ENCODE results near the gene FHL2.

The FHL2 gene

DNA sequence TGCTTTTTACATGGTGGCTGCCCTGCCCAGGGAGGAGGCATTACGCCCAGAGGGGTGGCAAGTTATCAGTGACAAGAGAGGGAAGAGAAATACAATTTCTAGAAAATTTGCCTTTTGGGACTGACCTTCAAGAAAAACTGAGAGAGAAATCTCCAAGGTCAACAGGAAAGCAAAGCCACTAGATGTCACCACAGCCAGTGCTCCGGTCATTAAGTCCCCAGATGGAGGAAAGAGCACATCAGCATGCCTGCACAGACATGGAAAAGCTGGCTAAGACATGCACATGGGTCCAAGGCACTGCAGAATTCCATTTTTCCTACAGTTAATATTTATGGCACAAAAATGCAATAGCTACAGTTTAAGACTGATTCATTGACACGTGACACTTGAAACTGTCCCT, 21.0 kb downstream of the FHL2 start:
- DNase-seq = peak in 1 of 3 experiments; percentile 4

DNA sequence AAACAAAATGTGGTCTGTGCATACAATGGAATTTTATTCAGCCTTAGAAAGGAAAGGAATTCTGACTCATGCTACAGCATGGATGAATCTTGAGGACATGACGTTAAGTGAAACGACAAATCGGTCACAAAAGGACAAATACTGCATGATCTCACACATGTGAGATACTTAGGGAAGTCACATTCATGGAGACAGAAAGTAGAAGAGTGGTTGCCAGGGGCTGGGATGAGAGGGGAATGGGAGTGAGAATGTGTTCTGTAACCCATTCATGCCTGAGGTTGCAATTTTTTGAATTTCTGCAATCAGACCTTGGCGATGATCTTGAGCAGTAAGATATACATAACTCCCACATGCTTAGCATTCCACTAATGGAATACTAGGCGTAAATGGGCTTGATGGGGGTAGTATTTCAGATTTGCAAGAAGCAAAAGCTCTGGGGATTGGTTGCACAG, 22.0 kb downstream of the FHL2 start:
- no peak for DNase-seq

DNA sequence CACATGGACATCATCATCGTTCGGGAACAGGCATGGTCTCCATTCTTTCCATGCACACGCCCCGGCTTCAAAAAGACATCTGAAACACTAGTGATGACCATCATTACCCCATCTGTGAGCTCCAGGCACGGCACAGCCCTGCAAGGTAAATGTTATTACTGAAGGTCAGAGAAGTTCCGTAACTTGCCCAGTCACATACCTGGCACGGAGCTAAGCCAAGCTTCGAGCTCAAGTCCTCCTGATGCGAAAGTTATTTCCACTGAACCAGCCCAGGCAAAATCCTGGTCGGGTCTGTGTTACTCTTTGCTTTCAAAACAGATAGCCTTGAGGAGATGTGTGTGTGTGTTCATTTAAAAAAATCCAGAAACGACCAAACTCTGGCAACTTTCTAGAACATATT, 22.8 kb downstream of the FHL2 start:
- no peak for DNase-seq

DNA sequence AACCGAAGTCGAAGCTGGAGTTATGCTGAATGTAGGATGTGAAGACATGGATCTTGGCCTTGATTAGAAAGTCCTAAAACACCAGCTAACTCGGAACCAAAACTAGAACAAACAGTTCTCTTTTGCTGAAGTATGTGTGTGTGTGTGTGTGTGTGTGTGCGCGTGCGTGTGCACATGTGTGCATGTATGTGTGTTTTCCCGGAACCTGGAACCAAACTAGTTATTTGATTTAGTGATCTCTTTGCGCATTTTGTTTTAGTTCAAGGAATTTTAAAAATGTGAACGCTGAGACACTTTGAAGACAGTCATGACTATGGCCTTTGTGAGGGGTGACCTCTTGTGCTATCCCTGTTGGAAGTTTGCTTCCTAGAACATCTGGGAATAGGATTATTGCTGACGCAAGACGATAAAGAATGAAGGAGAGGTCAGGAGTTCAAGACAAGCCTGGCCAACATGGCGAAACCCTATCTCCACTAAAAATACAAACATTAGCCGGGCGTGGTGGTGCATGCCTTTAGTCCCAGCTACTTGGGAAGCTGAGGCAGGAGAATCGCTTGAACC, 23.8 kb downstream of the FHL2 start:
- no peak for DNase-seq

DNA sequence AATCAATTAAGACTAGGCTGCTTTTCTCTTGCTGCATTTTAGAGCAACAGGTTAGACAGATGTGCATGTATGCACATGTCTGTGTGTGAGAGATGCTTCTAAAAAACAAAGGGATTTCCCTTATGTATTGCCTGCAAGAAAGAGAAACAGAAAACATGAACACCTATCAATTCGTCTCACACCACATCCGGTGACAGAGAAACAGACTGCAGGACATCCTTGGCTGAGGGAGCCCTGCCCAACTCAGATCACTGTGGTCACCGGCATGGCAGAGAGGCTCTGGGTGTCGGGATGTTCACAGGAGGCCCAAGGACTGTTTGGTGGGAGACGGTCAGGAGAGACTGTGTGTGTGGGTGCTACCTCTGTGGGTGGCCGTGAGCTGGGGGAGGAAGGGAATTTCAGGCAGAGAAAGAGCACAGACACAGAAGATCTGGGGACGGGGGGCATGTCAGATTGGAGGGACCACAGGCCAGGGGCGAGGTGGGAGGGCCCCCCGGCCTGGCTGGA, 24.9 kb downstream of the FHL2 start:
- DNase-seq = no peak

DNA sequence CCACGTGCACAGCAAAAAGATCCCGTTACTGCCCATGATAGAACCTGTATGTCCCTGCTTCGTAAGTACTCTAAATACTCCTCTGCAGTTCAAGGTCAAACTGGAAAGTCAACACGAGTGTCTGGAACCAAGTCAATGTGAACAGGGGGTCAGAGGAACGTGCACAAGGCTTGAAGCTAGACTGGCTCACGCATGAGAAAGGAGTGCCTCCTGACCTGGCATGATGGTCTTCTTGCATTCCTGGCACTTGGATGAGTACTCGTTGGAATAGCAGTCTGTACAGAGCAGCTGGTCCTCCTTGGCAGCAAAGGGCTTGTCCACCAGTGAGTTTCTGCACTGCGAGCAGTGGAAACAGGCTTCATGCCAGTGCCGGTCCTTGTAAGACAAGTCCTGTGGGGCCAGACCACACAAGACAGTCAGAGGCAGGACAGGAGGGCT, 25.5 kb downstream of the FHL2 start:
- no peak for DNase-seq

DNA sequence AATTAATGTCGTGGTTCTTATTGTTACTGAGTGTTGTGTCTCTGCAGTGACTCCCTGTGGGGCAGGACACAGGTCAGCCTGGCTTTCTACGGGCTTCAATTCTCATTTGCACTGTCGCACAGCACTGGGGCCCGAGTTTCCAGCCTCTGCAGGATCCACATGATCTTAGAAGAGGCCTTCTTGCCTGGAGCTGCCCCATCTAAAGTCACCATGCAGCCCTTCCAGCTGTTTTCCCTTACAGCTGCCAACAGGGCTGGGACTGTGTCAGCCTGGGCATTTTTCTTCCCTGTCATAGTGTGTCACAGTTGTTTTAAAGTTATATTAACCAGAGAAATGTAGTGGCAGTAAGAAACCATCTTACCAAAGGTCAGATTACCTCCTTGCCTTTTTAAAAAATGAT, 27.0 kb downstream of the FHL2 start:
- DNase-seq = no peak

DNA sequence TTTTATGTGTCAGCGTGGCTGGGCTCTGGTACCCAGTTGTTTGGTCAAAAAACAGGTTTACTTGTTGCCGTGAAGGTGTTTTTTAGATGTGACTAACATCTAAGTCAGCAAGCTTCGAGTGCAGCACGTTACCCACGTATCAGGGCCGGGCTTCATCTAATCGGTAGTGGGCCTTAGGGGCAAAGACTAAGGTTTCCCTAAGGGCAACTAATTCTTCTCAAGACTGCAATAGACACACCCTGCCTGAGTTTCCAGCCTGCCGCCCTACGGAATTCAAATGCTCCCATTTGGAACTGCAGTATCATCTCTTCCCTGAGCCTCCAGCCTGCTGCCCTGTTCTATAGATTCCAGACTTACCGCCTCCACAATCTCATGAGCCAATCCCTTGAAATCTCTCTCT, 27.7 kb downstream of the FHL2 start:
- no peak for DNase-seq

DNA sequence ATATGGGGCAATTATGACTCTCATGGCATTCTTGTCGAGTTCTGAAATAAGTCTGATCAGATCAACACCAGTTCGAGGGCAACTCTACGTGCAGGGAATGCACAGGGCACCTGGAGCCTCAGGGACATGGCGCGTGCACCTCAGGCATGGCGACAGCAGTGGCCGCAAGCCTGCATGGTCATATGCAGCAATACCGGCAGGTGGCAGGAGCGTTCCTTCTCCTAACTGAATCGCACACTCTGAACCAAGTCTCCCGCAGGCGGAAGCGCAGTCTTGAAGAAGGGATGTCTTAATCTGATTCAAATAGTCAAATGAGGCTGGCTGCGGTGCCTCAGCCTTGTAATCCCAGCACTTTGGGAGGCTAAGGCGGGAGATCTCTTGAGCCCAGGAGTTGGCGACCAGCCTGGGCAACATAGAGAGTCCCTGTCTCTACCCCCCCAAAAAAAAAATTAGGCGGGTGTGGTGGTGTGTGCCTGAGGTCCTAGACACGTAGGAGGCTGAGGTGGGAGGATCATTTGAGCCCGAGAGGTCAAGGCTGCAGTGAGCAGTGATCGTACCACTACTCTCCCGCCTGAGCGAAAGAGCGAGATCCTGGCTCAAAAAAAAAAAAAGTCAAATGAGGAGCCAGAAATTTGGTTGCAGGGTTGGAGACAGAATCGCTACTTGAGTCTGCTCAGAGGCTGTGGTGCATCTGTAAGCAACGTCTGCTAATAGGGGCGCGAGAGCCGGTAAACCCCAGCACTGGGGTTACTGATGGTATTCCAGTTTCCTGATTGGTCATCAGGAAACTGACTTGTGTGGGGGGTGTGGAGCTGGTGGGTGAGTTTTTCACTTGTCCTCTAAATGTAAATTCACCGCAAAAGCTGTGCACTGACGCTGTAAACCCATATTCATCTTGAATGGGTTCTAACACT, 28.8 kb downstream of the FHL2 start:
- peak in 2 of 3 experiments; percentile 8 to 64 for DNase-seq

DNA sequence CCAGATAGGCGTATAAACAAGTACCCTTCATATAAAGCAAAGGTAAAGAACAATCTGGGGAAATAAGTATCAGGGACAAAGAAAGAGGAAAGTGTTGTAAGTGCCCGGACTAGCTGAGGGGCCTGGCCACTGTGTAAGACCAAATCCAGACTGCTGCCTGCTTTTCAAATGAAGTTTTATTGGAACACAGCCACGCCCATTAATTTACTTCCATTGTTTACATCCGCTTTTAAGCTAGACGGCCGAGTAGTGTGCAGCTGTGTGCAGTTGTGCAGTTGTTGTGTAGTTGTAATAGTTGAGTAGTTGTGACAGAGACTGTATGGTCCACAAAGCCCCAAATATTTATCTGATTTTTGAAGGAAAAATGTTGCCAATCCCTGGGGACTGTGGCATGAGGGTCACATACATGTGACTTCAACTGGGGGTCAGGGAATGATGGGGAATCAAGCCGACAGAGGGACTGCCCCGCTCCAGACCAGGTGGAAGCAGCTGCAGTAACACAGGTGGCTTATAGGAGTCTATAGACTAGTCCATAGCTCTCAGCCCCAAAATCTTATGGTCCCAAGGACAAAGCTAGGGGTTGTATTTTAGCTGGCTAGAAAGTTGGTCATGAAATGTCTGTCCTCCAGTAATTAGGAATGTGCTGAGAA, 30.0 kb downstream of the FHL2 start:
- no peak for DNase-seq

DNA sequence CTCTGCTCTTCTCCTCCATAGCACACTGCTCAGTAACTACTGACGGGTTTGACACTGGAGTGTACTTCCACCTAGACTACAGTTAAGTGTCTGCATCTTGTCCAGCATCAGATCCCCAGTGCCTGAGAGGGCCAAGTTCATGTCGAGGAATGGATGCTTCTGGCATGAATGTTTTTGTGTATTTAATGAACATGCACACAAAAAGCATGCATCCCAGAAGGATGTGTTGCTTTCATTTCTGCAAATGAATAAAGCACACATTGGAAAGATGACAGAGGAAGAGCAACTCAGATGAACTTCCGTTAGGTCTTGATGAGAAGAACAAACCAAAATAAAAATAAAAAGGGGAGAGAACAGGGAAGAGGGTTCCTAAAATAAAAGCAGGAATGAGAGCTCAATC, 33.6 kb downstream of the FHL2 start:
- DNase-seq = no peak

DNA sequence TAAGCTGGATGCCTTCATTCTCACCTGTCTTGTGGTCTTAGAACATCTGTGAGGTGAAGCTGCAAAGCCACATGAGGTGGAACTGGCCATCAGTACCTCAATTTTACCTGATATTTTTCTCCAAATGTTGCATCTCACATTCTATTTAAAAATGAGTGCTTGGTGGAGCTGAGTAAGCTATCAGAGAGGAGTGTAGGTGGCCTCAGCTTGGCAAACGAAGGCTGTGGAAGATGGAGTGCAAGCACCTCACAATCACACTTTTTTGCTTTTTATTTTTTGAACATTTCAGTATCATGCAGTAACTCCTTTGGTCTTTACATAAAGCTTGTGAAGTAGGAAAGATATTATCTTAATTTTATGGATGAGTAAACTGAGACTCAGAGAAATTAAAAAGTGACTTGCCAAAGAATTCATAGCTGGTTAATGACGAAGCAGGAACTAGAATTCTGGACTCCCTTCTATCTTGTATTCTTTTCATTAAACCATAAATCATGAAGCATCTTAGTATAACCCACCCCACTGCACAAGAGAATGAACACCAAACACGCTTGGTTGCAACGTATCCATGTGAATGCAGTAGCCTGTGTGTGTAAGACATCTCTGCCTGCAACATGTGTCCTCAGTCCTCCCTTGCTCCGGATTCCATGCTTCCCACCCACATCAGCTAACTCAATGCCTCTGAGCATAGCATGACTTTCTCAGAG, 34.3 kb downstream of the FHL2 start:
- no peak for DNase-seq

DNA sequence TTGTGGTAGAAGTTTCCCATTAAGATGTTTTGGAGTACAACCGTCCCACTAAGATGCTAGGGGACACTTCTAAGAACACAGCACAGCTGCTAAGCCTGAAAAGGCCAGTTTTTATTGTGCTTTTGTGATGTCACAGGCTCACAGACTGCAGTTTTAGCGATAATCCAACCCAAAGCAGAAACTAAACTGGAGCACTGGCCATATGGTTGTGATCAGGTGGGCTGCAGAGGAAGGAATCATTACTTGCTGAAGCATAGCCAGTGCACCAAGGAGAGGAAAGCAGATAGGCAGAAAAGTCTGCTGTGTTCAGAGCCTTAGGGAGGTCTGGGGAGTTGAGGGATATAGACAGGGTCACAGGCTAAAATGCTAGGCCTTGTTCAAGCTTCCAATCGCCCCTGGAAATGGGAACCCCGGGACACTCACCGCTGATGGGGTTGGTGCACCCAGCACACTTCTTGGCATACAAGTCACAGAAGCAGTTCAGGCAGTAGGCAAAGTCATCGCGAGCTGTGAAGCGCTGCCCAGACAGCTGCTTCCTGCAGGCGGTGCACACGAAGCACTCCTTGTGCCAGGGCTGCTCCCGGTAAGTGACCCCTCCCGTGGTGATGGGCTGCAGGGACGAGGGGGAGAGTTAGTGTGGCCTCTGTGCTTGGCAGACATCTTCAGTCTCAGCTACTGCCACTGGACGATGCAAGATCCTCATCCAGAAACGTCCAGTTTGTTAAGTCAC, 35.8 kb downstream of the FHL2 start:
- DNase-seq = no peak

DNA sequence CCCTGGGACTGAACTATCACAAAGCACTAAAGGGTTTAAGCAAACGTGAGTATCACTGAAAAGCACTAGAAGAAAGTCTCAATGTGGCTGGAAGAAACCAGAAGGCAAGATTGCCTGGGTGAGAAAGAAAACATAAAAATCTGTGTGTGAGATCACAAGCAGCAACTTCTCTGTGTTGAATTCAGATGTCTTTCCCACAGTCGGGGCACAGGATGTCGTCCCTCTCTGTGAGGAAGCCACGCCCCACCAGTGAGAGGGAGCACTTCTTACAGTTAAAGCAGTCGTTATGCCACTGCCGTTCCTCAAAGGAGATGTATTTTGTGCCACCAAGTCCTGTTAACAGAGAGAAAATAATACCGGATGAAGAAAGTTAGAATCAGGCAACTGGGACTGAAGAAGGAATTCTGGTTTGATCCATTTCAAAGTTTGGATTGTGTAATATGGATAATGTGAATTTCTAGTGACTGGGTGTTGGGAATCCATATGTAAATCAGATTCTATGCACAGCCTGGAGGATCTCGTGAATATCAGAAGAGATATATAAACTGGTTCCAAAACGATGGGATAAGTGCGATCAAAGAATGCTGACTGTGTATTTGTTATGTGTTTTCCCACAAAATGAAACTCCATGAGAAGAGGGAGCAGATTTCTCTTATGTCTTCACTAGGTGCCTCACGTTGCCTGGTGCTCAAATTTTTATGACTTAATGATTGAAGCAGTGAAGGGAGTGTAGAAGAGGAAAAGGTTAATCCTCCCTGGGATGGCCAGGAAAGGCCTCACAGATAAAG, 37.6 kb downstream of the FHL2 start:
- no peak for DNase-seq

DNA sequence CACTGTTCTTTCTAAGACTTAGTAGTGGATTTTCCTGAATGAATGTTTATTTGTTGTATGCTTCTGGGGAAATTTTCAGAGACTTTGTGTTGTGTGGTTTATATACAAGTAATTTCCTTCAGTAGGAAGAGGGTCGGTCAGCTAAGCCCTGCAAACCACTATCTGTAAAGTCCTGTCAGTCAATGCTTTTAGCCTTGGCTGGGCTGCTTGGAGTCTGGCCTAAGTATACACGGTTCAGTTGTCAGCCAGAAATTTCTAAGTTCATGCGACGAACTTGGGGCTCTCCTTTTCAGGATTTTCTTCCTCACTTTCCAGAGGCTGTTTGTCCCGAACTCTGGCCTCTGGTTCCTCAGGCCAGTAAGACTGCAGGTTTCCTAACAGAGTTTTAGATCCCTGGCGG, 40.3 kb downstream of the FHL2 start:
- DNase-seq = no peak

DNA sequence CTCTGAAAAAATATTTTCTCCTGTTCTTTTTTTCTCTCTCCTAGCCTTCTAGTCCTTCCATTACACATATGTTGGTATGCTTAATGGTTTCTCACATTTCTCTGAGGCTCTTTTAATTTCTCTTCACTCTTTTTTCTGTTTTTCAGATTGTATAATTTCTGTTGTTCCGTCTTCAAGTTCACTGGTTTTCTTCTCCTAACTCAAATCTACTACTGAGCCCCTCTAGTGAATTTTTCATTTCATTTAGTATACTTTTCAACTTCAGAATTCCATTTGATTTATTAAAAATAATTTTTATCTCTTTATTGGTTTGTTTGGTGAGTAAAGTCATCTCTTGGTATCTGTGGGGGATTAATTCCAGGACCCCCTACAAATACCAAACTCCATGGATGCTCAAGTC, 41.7 kb downstream of the FHL2 start:
- no peak for DNase-seq

DNA sequence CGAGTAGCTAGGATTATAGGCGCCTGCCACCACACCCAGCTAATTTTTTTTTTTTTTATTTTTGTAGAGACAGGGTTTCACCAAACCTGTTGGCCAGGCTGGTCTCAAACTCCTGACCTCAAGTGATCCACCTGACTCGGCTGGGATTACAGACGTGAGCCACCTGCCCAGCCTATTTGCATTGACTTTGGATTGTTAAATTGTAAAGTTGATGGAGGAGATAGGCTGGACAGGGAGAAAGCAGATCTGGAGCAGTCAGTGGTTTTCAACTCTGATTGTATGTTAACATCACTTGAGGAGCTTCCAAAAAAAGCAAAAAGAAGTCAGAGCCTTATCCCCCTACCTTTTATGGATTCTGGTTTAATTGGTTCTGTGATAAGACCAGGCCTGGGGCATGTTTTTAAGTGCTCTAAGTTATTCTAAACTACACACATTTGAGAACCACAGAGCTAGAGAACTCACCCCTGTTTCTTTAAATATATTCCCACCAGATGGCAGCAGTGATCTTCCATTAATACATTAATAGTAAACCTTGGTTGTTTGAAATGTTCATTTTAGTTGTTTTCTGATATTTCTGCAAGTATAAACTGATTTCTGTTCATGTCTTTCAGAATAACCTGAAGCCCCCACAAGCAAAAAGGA, 54.0 kb downstream of the FHL2 start:
- peak in 1 of 3 experiments; percentile 57 for DNase-seq

DNA sequence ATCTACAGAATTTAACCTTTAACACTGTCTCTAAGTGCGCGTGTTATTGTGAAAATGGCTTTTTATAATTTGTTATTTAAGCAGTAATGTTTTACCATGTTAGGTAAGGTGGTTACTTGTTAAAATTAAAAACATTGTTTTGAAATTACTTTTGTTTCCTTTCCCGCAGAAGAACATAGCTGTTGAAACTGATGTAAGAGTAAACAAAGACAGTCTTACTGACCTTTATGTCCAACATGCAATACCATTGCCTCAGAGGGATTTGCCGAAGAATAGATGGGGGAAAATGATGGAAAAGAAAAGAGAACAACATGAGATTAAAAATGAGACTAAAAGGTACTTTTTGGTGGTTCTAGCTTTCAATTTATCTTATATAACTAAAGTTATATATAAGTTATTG, 59.4 kb downstream of the FHL2 start:
- DNase-seq = no peak

DNA sequence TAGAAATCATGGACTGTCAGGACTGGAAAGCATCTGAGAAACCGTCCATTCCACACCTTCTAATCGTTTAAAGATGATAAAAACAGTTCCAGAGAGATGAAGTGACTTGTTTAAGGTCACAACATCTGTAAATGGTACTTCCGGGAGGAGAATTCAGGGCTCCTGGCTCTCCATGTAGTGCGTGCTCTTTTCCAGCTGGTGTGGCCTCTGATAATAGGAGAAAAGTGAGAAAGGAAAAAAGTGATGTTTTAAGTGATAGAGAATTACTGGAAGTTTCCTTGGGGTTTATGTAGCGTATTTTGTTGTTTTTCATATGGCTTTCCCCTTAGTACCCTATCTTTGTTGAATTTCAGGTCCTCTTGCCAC, 60.8 kb downstream of the FHL2 start:
- DNase-seq = peak in 1 of 3 experiments; percentile 50

DNA sequence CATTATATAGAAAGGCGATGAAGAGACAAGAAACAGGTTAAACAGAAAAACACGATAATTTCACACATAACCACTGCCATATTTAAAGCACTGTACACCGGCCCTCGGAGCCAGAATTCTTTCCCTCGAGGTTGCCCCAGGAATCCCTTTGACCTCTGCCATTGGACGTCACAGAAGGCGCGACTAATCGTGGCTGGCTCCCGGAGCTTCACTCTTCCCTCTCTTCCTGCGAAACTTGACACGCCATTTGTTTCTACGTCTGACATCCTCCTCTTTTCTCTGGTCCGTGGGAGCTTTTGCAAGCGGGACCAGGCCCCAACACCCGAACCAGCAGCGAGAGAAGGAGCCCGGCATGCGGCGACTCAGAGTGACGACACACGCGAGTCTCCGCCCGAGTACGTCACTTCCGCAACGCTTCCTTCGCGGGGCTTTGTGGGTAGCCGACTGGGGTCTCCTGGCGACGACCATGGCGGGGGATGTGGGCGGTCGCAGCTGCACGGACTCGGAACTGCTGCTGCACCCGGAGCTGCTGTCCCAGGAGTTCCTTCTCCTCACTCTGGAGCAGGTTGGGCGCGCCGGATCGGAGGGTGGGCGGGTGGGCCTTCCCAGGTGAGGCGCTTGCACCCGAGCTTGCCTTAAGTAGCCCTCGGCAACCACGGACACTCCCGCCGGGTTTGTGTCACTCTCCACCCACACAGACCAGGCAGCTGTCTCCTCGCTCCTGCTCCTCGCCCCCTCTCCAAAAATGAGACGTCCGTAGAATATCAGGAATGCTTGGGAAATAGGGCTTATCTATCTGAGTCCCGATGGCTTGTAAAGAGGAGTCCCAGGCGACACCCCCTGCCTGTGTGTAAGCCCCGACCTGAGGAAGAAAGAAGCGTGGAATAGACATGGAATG, 61.5 kb downstream of the FHL2 start, which contains the start of gene C2orf49:
Gene C2orf49 (plus strand): TSS at position 419 of the 898 bp plus-strand sequence. CDS start 48 bp downstream, at position 467.
- peak; percentile 81 to 97 (median 96) for DNase-seq
